ENCODE measurements around the gene IFT22. TPM values are rescaled to one million over a fixed set of nuclear protein-coding genes. Genes with fewer than 3 reads are reported as not detected.
"Not testable (repeated sequence)": the region's sequence is repeated elsewhere in the genome, so short reads cannot be mapped to it uniquely, and the experiment has no call there.

IFT22 gene
- total RNA-seq, 1 donor from 2014 or later: 16.2 TPM

DNA sequence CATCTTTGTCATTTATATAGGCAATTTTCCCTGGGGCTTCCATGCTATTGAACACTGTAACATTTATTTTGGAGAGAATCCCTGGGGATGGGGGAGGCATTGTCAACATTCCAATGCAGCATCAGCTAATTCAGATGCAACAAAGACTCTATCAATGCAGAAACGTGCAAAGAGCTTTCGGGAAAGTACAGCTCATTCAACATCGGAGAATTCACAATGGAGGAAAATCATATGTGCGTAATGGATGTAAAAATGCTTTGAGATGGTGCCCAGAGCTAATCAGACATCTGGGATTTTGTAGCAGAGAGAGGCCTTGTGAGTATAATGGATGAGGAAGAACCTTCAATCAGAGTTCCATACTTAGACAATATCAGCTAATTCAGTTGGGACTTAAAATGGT is 48.4 kb downstream of the IFT22 start:
- no peaks in the 10 kb centered on the region for H3K4me1 ChIP-seq
- H3K27me3 ChIP-seq: peaks cover 22% of the 10 kb centered on the region

DNA sequence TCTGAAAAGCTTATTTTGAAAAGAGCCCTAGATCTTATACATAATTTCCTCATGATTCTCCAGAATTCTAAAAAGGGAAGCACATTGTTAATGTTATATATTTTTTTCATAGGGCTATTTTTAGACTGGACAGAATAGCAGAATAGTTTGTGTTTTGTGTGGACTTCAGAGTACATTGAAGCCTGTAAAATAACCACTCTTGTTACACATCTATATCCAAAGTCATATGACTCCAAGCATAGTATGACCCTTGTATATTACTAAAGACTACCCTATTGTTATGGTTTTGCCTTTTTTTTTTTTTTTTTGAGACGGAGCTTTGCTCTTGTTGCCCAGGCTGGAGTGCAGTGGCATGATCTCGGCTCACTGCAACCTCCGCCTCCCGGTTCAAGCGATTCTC is 50.6 kb downstream of the IFT22 start:
- ATAC-seq (no peak), DNase-seq (no peak)
- intact Hi-C loops (cut with DNase I): no loop called here
- peaks cover 8% of the 10 kb centered on the region for H3K27me3 ChIP-seq
- TF ChIP-seq, protein P1, sequence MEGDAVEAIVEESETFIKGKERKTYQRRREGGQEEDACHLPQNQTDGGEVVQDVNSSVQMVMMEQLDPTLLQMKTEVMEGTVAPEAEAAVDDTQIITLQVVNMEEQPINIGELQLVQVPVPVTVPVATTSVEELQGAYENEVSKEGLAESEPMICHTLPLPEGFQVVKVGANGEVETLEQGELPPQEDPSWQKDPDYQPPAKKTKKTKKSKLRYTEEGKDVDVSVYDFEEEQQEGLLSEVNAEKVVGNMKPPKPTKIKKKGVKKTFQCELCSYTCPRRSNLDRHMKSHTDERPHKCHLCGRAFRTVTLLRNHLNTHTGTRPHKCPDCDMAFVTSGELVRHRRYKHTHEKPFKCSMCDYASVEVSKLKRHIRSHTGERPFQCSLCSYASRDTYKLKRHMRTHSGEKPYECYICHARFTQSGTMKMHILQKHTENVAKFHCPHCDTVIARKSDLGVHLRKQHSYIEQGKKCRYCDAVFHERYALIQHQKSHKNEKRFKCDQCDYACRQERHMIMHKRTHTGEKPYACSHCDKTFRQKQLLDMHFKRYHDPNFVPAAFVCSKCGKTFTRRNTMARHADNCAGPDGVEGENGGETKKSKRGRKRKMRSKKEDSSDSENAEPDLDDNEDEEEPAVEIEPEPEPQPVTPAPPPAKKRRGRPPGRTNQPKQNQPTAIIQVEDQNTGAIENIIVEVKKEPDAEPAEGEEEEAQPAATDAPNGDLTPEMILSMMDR (IDR thresholded peaks at IDR 0.05): no peak
- no peak overlapping the region for H3K4me3 ChIP-seq
- H3K9me3 ChIP-seq: no peaks in the 10 kb centered on the region
- H3K36me3 ChIP-seq: no peaks in the 10 kb centered on the region
- H3K27ac ChIP-seq: no peak overlapping the region
- no peaks in the 10 kb centered on the region for H3K4me1 ChIP-seq

More for the DNA sequence above, 48.4 kb downstream of the IFT22 start:
- H3K36me3 ChIP-seq: no peaks in the 10 kb centered on the region
- no peak overlapping the region for H3K4me3 ChIP-seq
- TF ChIP-seq, protein P1 (IDR thresholded peaks at IDR 0.05): no peak
- no peak for DNase-seq
- H3K9me3 ChIP-seq: no peaks in the 10 kb centered on the region
- ATAC-seq: no peak
- intact Hi-C loops (cut with DNase I): no loop called here
- no peak overlapping the region for H3K27ac ChIP-seq

DNA sequence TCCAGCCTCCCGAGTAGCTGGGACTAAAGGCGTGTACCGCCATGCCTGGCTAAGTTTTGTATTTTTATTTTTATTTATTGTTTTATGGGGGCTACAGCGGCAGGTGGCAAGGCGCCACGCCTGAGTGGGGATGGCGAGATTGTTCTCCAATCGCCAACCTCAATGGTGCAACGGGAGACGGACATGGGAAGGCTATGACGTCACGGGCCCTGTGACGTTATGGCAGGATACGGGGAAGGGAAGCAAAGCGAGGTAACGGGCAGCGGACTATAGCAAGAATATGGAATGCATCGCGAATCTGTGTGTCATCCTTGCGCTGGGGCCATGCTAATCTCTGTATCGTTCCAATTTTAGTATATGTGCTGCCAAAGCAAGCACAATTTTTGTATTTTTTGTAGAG is 51.9 kb downstream of the IFT22 start:
- no peaks in the 10 kb centered on the region for H3K9me3 ChIP-seq
- intact Hi-C loops (cut with DNase I): no loop called here
- peaks cover 7% of the 10 kb centered on the region for H3K27me3 ChIP-seq
- no peak overlapping the region for H3K27ac ChIP-seq
- ATAC-seq: no peak
- no peaks in the 10 kb centered on the region for H3K36me3 ChIP-seq
- no peak for DNase-seq
- no peak overlapping the region for H3K4me3 ChIP-seq
- TF ChIP-seq, protein P1 (IDR thresholded peaks at IDR 0.05): no peak
- no peaks in the 10 kb centered on the region for H3K4me1 ChIP-seq

DNA sequence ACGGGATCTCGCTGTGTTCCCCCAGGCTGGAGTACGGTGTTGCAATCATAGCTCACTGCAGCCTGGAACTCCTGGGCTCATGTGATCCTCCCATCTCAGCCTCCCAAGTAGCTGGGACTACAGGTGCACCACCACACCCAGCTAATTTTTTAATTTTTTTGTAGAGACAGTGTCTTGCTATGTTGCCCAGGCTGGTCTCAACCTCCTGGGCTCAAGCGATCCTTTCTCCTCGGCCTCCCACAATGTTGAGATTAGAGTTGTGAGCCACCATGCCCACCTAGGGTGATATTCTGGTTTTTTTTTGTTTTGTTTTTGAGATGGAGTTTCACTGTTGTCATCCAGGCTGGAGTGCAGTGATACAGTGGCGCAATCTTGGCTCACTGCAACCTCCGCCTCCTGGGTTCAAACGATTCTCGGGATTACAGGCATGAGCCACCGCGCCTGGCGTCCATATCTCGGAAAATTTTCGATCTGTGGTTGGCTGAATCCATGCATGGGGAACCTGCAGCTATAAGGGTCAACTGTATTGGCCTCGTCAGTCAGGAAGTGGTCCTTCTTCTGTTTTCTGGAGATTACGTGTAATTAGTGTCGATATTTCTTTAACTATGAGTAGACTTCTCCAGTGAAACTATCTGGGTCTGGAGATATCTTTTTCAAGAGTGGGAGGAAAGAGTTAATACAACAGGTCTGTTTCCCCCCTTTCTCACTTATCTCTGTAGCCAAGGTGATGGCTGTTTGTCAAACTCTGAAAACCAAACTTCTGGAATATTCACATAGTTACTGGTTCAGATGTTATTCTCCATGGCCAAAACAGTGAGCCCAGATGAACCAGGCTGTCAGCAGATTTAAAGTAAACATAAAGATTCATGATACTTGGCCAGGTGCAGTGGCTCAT is 55.7 kb downstream of the IFT22 start:
- TF ChIP-seq, protein P1 (IDR thresholded peaks at IDR 0.05): no peak
- no peak for DNase-seq
- Histone ChIP-seq H3K4me3 (no peak overlapping the region), H3K36me3 (no peaks in the 10 kb centered on the region), H3K9me3 (no peaks in the 10 kb centered on the region), H3K27me3 (no peaks in the 10 kb centered on the region), H3K27ac (no peak overlapping the region), H3K4me1 (no peaks in the 10 kb centered on the region)
- no peak for ATAC-seq
- intact Hi-C loops (cut with DNase I): no loop called here

DNA sequence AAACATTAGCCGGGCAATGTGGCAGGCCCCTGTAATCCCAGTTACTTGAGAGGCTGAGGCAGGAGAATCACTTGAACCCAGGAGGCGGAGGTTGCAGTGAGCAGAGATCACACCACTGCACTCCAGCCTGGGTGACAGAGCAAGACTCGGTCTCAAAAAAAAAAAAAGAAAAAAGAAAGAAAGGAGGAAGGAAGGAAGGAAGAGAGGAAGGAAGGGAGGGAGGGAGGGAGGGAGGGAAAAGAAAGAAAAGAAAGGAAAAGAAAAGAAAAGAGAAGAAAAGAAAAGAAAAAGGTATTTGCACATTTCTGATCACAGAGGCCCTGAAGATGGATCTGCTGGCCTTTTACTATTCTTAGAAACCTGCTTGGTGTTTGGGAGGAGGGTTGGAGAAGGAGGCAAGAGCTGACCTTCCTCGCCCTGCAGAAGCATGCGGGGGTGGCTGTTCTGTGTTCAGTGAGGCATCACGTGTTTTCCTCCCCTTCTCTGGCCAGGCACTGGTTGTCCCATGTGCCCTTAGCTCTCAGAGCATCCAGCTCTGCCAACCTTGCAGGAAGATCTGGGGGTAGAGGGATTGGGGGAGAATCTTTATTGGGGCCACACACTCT is 57.4 kb downstream of the IFT22 start:
- DNase-seq; intact Hi-C loops (cut with DNase I); H3K36me3 ChIP-seq; H3K27ac ChIP-seq; H3K27me3 ChIP-seq; H3K4me1 ChIP-seq; H3K9me3 ChIP-seq; H3K4me3 ChIP-seq: not testable (repeated sequence)
- peak; percentile 69 for ATAC-seq

Other genes starting within 250 kb of the IFT22 start
- gene TRIM56, start 236.3 kb downstream of the IFT22 start, total RNA-seq: 60.9 TPM
- gene SERPINE1, start 194.7 kb downstream of the IFT22 start, total RNA-seq: 13.7 TPM
- gene AP1S1, start 167.3 kb downstream of the IFT22 start, total RNA-seq: 24.0 TPM
- not detected for gene VGF, start 156.2 kb downstream of the IFT22 start, total RNA-seq
- gene NAT16, start 141.5 kb downstream of the IFT22 start, total RNA-seq: not detected
- not detected for gene MOGAT3, start 120.8 kb downstream of the IFT22 start, total RNA-seq
- gene PLOD3, start 104.2 kb downstream of the IFT22 start, total RNA-seq: 82.1 TPM
- gene ZNHIT1, start 103.6 kb downstream of the IFT22 start, total RNA-seq: 51.9 TPM
- 17.7 TPM for gene CLDN15, start 84.0 kb downstream of the IFT22 start, total RNA-seq
- 147 TPM for gene FIS1, start 76.7 kb downstream of the IFT22 start, total RNA-seq
- 0.58 TPM for gene COL26A1, start 41.1 kb upstream of the IFT22 start, total RNA-seq

All from upper lobe of right lung (tissue), 1 donor.